Activated T-helper 17 cell treated with anti-CD3 and anti-CD28 coated beads, Interleukin-2, amount 50 U/mL, for 72 hours (primary cell): ENCODE results near the gene H1-8. TPM values are rescaled to one million over a fixed set of nuclear protein-coding genes. Genes with fewer than 3 reads are reported as not detected.

ENCODE experiments used
- ATAC-seq: fragments of 150-1000 bp; cut with Tn5 transposase; replicated peaks from 2 replicates; pipeline ENCODE4 v1.10.0; 2021; ENCODE audit warnings: mild to moderate bottlenecking, moderate library complexity
- H3K27ac Mint-ChIP-seq: one replicate; pipeline ENCODE4 v1.8.0; 2022; ENCODE audit warnings: mixed read lengths
- H3K27me3 Mint-ChIP-seq: one replicate; pipeline ENCODE4 v1.8.0; 2022; ENCODE audit warnings: mixed read lengths
- H3K36me3 Mint-ChIP-seq: one replicate; pipeline ENCODE4 v1.8.0; 2022; ENCODE audit warnings: low read depth, mild to moderate bottlenecking, mixed read lengths
- H3K4me1 Mint-ChIP-seq: one replicate; pipeline ENCODE4 v1.8.0; 2022; ENCODE audit warnings: mixed read lengths
- H3K4me3 Mint-ChIP-seq: one replicate; pipeline ENCODE4 v1.8.0; 2022; ENCODE audit warnings: mild to moderate bottlenecking, mixed read lengths
- H3K9me3 Mint-ChIP-seq: one replicate; pipeline ENCODE4 v1.8.0; 2022; ENCODE audit warnings: mixed read lengths
- total RNA-seq, 2 donors: library from RNA; stranded (reverse); gene quantifications; one replicate each; pipeline ENCODE4 v1.2.3, GENCODE V29; 2022

Gene H1-8
- total RNA-seq, 2 donors from 2014 or later, result not detected

GRCh38 chr3:129599607-129600006, 56.6 kb downstream of the H1-8 start:
- Mint-ChIP-seq H3K27ac (no peak overlapping the region), H3K4me1 (peaks cover 15% of the 10 kb centered on the region), H3K36me3 (no peaks in the 10 kb centered on the region), H3K27me3 (no peaks in the 10 kb centered on the region), H3K9me3 (no peaks in the 10 kb centered on the region), H3K4me3 (no peak overlapping the region)
- ATAC-seq, result no peak

- no peaks in the 10 kb centered on the region for H3K27me3 Mint-ChIP-seq
- H3K36me3 Mint-ChIP-seq, result no peaks in the 10 kb centered on the region
- peaks cover 17% of the 10 kb centered on the region for H3K4me1 Mint-ChIP-seq
- no peaks in the 10 kb centered on the region for H3K9me3 Mint-ChIP-seq
- no peak overlapping the region for H3K4me3 Mint-ChIP-seq
- no peak for ATAC-seq
- H3K27ac Mint-ChIP-seq, result no peak overlapping the region
These were observed 57.4 kb downstream of the H1-8 start for GRCh38 chr3:129600348-129600747.

Other genes starting within 250 kb of the H1-8 start
- 1 to 10 TPM in 1 of 2 donors, under 1 TPM in 1; 0.63 to 1.7 TPM for gene EFCAB12, start 114.5 kb upstream of the H1-8 start, total RNA-seq
- 10 to 100 TPM; 38.4 to 44.4 TPM for gene MBD4, start 103.2 kb upstream of the H1-8 start, total RNA-seq
- 10 to 100 TPM; 19.3 to 33.4 TPM for gene IFT122, start 103.0 kb upstream of the H1-8 start, total RNA-seq
- gene RHO, start 14.5 kb upstream of the H1-8 start, total RNA-seq, result not detected
- gene PLXND1, start 63.5 kb downstream of the H1-8 start, total RNA-seq, result 1 to 10 TPM; 6.2 to 7.4 TPM